WTC11 (cell line): Measurements from ENCODE around the gene TEX35. TPM values are rescaled to one million over a fixed set of nuclear protein-coding genes. Genes with fewer than 3 reads are reported as not detected.
A peak's percentile ranks its signal among the peaks of the same experiment; 100 is the strongest.

ENCODE experiments used
- ATAC-seq: fragments of 200-7000 bp; cut with Tn5 transposase; 2 replicates; pipeline ENCODE4 v1.10.0; 2021; ENCODE audit warnings: mild to moderate bottlenecking, moderate library complexity
- CTCF ChIA-PET: fragments of 300-600 bp; sonication (Branson Sonifier 250); formaldehyde crosslinking; loops from one replicate; lab custom pipeline; 2021; ENCODE audit warnings: antibody characterized with exemption; lab: Charles Lee
- POLR2A ChIA-PET: fragments of 350-600 bp; sonication (Branson Sonifier 250); formaldehyde crosslinking; loops from one replicate; lab custom pipeline; 2021; ENCODE audit warnings: antibody characterized with exemption; lab: Charles Lee
- DNase-seq: peaks from one replicate; pipeline ENCODE4 v3.0.0; 2021; ENCODE audit warnings: low spot score
- H3K27ac Mint-ChIP-seq: 2 replicates; pipeline ENCODE4 v1.8.0; 2021; ENCODE audit warnings: mixed read lengths
- H3K27me3 Mint-ChIP-seq: 2 replicates; pipeline ENCODE4 v1.8.0; 2021; ENCODE audit warnings: low read depth, mild to moderate bottlenecking, moderate library complexity, mixed read lengths
- H3K36me3 Mint-ChIP-seq: 2 replicates; pipeline ENCODE4 v1.8.0; 2021; ENCODE audit warnings: mixed read lengths
- H3K4me1 Mint-ChIP-seq: 2 replicates; pipeline ENCODE4 v1.8.0; 2022; ENCODE audit warnings: mixed read lengths
- H3K4me3 Mint-ChIP-seq: 2 replicates; pipeline ENCODE4 v1.8.0; 2021; ENCODE audit warnings: mild to moderate bottlenecking, moderate library complexity, mixed read lengths
- H3K9me3 Mint-ChIP-seq: 2 replicates; pipeline ENCODE4 v1.8.0; 2021; ENCODE audit warnings: mixed read lengths
- AFF4 ChIP-seq: sonication (generic); formaldehyde crosslinking; IDR thresholded peaks from 2 replicates; pipeline ENCODE4 v1.8.1; 2023; ENCODE audit warnings: mild to moderate bottlenecking, missing genetic modification reagents, borderline replicate concordance
- CBFB ChIP-seq: sonication (generic); formaldehyde crosslinking; IDR thresholded peaks from 2 replicates; pipeline ENCODE4 v1.8.1; 2022; ENCODE audit warnings: mild to moderate bottlenecking, low read depth, missing genetic modification reagents
- CREM ChIP-seq: sonication (generic); formaldehyde crosslinking; IDR thresholded peaks from 2 replicates; pipeline ENCODE4 v1.8.1; 2022; ENCODE audit warnings: mild to moderate bottlenecking, missing genetic modification reagents, moderate library complexity
- FOXP1 ChIP-seq: sonication (generic); formaldehyde crosslinking; IDR thresholded peaks from 2 replicates; pipeline ENCODE4 v1.8.0; 2022; ENCODE audit warnings: missing genetic modification reagents, mild to moderate bottlenecking, moderate library complexity, borderline replicate concordance
- GABPB1 ChIP-seq: sonication (generic); formaldehyde crosslinking; IDR thresholded peaks from 2 replicates; pipeline ENCODE4 v1.8.1; 2023; ENCODE audit warnings: mild to moderate bottlenecking, missing genetic modification reagents
- GTF2I ChIP-seq: fragments of 250-450 bp; sonication (Bioruptor Pico); conservative IDR thresholded peaks from 2 replicates; pipeline ENCODE4 v1.4.0; 2021; ENCODE audit warnings: mild to moderate bottlenecking
- HMGA2 ChIP-seq: fragments of 250-450 bp; sonication (Bioruptor Pico); IDR thresholded peaks from 2 replicates; pipeline ENCODE4 v1.4.0; 2021; ENCODE audit warnings: mild to moderate bottlenecking, moderate library complexity
- IRF1 ChIP-seq: sonication (generic); formaldehyde crosslinking; IDR thresholded peaks from 2 replicates; pipeline ENCODE4 v1.8.0; 2023; ENCODE audit warnings: missing genetic modification reagents
- IRF2 ChIP-seq: sonication (generic); formaldehyde crosslinking; IDR thresholded peaks from 2 replicates; pipeline ENCODE4 v1.8.0; 2022; ENCODE audit warnings: low read depth, missing genetic modification reagents, borderline replicate concordance
- MLX ChIP-seq: sonication (generic); formaldehyde crosslinking; IDR thresholded peaks from 2 replicates; pipeline ENCODE4 v1.8.1; 2023; ENCODE audit warnings: mild to moderate bottlenecking, missing genetic modification reagents, moderate library complexity
- MYBL2 ChIP-seq: sonication (generic); formaldehyde crosslinking; IDR thresholded peaks from 2 replicates; pipeline ENCODE4 v1.8.1; 2023; ENCODE audit warnings: mild to moderate bottlenecking, moderate library complexity, missing genetic modification reagents
- NFATC4 ChIP-seq: fragments of 250-450 bp; sonication (Bioruptor Pico); IDR thresholded peaks from 2 replicates; pipeline ENCODE4 v1.9.0; 2021; ENCODE audit warnings: mild to moderate bottlenecking
- PREB ChIP-seq: sonication (generic); formaldehyde crosslinking; IDR thresholded peaks from 2 replicates; pipeline ENCODE4 v1.8.1; 2022; ENCODE audit warnings: mild to moderate bottlenecking, missing genetic modification reagents, moderate library complexity, borderline replicate concordance
- SMAD3 ChIP-seq: sonication (generic); formaldehyde crosslinking; IDR thresholded peaks from 2 replicates; pipeline ENCODE4 v1.8.0; 2022; ENCODE audit warnings: missing genetic modification reagents, mild to moderate bottlenecking, borderline replicate concordance
- TEAD1 ChIP-seq: sonication (generic); formaldehyde crosslinking; IDR thresholded peaks from 2 replicates; pipeline ENCODE4 v1.8.0; 2022; ENCODE audit warnings: mild to moderate bottlenecking, missing genetic modification reagents
- ZNF281 ChIP-seq: sonication (generic); formaldehyde crosslinking; IDR thresholded peaks from 2 replicates; pipeline ENCODE4 v1.8.0; 2023; ENCODE audit warnings: mild to moderate bottlenecking, missing genetic modification reagents
- ZNF416 ChIP-seq: fragments of 250-450 bp; sonication (Bioruptor Pico); IDR thresholded peaks from 2 replicates; pipeline ENCODE4 v1.9.0; 2021; ENCODE audit warnings: mild to moderate bottlenecking, inconsistent platforms
- ZNF425 ChIP-seq: fragments of 250-450 bp; sonication (Bioruptor Pico); conservative IDR thresholded peaks from 2 replicates; pipeline ENCODE4 v1.9.0; 2021; ENCODE audit warnings: mild to moderate bottlenecking
- ZNF671 ChIP-seq: fragments of 250-450 bp; sonication (Bioruptor Pico); IDR thresholded peaks from 2 replicates; pipeline ENCODE4 v1.8.0; 2021; ENCODE audit warnings: mild to moderate bottlenecking
- total RNA-seq: library from RNA; stranded (reverse); gene quantifications from 3 replicates; pipeline ENCODE4 v1.2.3, GENCODE V29; 2021

TEX35 gene
- total RNA-seq, 1 experiment from 2014 or later, result not detected

- TF ChIP-seq PREB (CRISPR knock-in tag), result no peak
- no peak for TF ChIP-seq CBFB (CRISPR knock-in tag)
- TF ChIP-seq ZNF671, result no peak
- TF ChIP-seq, all 79 proteins: peak for 0
- ATAC-seq (peak; percentile 59), DNase-seq (no peak)
- Mint-ChIP-seq H3K27ac (no peak overlapping the region), H3K27me3 (no peaks in the 10 kb centered on the region), H3K9me3 (peaks cover 7% of the 10 kb centered on the region), H3K36me3 (peaks cover 23% of the 10 kb centered on the region), H3K4me1 (peaks cover 23% of the 10 kb centered on the region), H3K4me3 (no peak overlapping the region)
- POLR2A ChIA-PET, result no interaction called here
- CTCF ChIA-PET, result no interaction called here
These were observed 35.2 kb downstream of the TEX35 start for GRCh38 chr1:178548108-178548507.

GRCh38 chr1:178551307-178551706, 38.4 kb downstream of the TEX35 start:
- Mint-ChIP-seq H3K4me3 (no peak overlapping the region), H3K27me3 (peaks cover 4% of the 10 kb centered on the region; the same call in 1 of the 2 replicates), H3K4me1 (no peaks in the 10 kb centered on the region), H3K9me3 (peaks cover 30% of the 10 kb centered on the region), H3K27ac (no peak overlapping the region), H3K36me3 (peaks cover 28% of the 10 kb centered on the region)
- ATAC-seq (no peak), DNase-seq (no peak)
- ChIA-PET POLR2A (no interaction called here), CTCF (interaction anchor here (1.0 kb wide), 1 partner anchor 452 kb away, joined by 4 read pairs; no protein-coding TSS in a partner anchor)
- TF ChIP-seq GABPB1, result peak; percentile 35; the same call in 1 of the 2 replicates
- TF ChIP-seq CREM (CRISPR knock-in tag), result no peak

GRCh38 chr1:178551940-178552339, 39.0 kb downstream of the TEX35 start:
- peaks cover 30% of the 10 kb centered on the region for H3K9me3 Mint-ChIP-seq
- peaks cover 4% of the 10 kb centered on the region; the same call in 1 of the 2 replicates for H3K27me3 Mint-ChIP-seq
- no peak for ATAC-seq
- no peak for DNase-seq
- no peaks in the 10 kb centered on the region for H3K4me1 Mint-ChIP-seq
- ChIA-PET POLR2A (no interaction called here), CTCF (interaction anchor here (1.0 kb wide), 1 partner anchor 451 kb away, joined by 4 read pairs; no protein-coding TSS in a partner anchor)
- no peak overlapping the region for H3K27ac Mint-ChIP-seq
- H3K36me3 Mint-ChIP-seq, result peaks cover 27% of the 10 kb centered on the region
- H3K4me3 Mint-ChIP-seq, result no peak overlapping the region
- TF ChIP-seq ZNF671, result no peak
- TF ChIP-seq AFF4, result no peak
- TF ChIP-seq FOXP1 (CRISPR knock-in tag), result no peak
- TF ChIP-seq TEAD1 (CRISPR knock-in tag), result no peak
- TF ChIP-seq MLX, result no peak
- TF ChIP-seq ZNF425 (CRISPR knock-in tag), result no peak
- TF ChIP-seq GTF2I, result no peak

- DNase-seq (no peak), ATAC-seq (no peak)
- Mint-ChIP-seq H3K36me3 (peaks cover 23% of the 10 kb centered on the region), H3K27me3 (peaks cover 4% of the 10 kb centered on the region; the same call in 1 of the 2 replicates), H3K9me3 (peaks cover 30% of the 10 kb centered on the region), H3K27ac (no peak overlapping the region), H3K4me3 (no peak overlapping the region), H3K4me1 (no peaks in the 10 kb centered on the region)
- POLR2A ChIA-PET, result no interaction called here
- CTCF ChIA-PET, result interaction anchor here (0.5 kb wide), 1 partner anchor 173 kb away, joined by 3 read pairs; no protein-coding TSS in a partner anchor
- TF ChIP-seq IRF1 (CRISPR knock-in tag) (no peak), GTF2I (no peak), IRF2 (no peak), NFATC4 (CRISPR knock-in tag) (no peak), HMGA2 (CRISPR knock-in tag) (no peak), SMAD3 (CRISPR knock-in tag) (no peak), ZNF281 (CRISPR knock-in tag) (no peak), ZNF416 (CRISPR knock-in tag) (no peak), MYBL2 (CRISPR knock-in tag) (no peak)
These were observed 39.9 kb downstream of the TEX35 start for GRCh38 chr1:178552856-178553255.
